NCI-H2227 treated with DMSO at 0.1 percent for 48 hours (cell line): ENCODE measurements around the gene OCEL1.
"Not testable (repeated sequence)": the region's sequence is repeated elsewhere in the genome, so short reads cannot be mapped to it uniquely, and the experiment has no call there.

ENCODE experiments used
- DNase-seq: peaks from one replicate; lab custom pipeline; 2025; lab: John Stamatoyannopoulos, UW

Gene OCEL1

DNA sequence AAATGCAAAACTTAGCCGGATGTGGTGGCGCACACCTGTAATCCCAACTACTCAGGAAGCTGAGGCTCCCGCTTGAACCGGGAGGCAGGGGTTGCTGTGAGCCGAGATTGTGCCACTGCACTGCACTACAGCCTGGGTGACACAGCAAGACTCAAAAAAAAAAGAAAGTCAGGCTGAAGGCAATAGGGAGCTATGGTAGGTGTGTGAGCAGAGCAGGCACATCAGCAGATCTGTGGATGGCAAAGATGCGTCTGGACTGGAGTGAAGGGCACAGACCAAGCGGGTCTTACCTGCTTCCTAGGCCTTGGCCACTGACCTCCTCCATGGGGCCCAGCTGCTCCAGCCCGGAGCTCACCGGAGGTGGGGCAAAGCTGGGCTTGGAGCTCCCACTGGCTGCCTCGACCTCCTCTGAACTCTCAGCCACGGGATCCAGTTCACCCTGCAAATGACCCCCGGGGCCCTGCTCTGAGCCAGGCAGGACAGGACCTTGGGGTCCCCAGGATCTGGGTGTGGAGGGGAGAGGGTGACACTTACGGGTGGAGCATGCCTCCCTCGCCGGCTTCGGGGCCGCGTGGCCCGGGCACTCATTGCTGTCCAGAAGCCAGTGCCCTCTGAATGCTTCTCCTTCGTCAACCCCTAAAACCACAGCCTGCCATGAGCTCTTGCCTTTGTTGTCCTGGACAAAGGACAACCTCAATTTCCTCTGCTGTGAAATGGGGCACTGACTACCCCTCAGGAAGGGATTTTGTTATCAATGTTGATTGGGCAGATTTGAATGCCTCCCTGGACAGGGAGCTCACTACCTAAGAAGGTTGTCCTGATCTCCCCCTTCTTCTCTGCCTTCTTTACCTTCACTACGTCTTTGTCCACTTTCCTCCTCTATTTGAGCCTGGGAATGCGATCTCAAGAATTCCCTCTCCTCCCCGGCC lies 38.0 kb downstream of the OCEL1 start:
- no peak for DNase-seq

DNA sequence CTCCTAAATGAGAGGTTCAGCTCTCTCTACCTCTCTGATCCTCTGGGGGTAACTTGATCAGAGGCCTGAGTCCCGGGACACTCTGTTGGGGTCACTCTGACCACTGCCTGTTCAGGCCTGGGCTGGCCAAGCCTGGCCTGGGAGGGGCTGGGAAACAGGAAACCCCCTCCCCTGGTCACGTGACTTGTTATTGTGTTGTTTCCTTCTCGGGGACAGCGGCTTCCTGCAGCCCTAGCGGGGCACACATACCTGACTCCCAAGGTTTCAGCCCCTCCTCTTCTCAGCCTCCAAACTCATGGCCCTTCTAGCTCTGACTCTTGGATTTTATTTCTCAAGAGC lies 38.6 kb downstream of the OCEL1 start, which contains the start of gene USHBP1:
Gene USHBP1 (minus strand): TSS at position 105 of the 339 bp plus-strand sequence. CDS start 446 bp downstream, outside the sequence.
- DNase-seq, result no peak

DNA sequence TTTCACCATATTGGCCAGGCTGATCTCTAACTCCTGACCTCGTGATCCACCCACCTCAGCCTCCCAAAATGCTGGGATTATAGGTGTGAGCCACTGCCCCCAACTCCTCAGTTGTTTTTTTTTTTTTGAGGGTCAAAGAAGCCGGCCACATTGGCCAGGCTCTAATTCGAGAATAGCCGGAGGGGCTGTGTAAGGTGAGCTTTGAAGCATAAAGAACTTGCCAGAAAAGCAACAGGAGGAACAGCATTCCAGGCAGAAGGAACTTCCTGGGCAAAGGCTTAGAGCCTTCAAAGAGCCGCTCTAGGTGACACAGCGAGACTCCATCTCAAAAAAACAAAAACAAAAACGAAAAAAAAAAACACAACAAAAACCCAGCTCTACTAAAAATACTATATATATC lies 40.0 kb downstream of the OCEL1 start:
- DNase-seq, result no peak

DNA sequence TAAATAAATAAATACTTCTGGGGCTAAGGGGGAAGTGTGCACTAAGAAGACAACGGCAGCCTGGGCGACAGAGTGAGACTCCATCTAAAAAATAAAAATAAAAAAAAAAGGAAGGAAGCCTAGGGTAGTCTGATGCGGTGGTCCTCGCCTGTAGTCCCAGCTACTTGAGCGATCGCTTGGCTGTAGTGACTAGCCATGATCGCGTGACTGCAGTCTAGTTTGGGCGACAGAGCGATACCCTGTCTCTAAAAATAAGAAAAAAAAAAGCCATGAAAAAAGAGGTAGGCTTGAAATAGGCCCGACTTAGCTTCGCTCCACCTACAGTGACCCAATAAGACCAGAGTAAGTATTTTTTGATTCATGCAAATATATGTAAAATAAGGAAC lies 40.6 kb downstream of the OCEL1 start:
- no peak for DNase-seq

DNA sequence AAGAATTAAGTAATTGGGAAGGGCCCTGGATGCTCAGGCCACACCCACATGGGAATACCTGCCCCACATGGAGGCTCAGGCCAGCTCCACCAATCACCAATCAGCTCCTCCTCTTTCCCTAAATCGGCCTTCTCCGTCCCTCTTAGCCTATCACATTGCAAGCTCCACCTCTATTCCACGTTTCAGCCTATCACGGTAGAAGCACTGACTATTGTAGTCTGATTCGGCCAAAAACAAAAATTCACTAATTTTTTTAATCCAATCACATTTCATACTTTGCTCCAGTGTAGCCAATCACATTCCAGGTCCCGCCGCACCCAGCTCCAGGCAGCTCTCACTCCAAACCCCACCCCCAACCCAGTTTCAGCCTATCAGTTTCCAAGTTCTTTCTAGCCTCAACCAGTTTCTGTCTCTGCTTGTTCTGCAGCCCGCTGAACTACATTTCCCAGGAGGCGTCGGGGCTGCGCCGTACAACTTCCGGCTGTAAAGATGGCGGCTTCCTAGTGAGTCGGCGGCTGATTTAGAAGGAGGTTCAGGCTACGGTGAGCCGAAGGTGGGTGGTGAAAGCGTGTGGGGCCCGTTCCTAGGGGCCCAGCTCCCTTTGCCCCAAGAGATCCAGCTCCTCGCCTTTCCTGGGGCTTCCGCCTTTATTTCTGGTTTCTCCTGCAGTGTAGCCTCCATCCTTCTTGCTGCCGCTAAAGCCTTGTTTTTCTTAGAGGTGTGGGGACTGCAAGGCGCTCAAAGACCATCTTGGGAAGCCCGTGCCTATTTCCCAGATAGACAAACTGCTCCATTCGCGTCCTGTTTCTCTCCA lies 41.2 kb downstream of the OCEL1 start, which contains the start of gene BABAM1:
Gene BABAM1 (plus strand): TSS at position 469 of the 814 bp plus-strand sequence. CDS start 1,364 bp downstream, outside the sequence.
- DNase-seq, result peak; percentile 96

DNA sequence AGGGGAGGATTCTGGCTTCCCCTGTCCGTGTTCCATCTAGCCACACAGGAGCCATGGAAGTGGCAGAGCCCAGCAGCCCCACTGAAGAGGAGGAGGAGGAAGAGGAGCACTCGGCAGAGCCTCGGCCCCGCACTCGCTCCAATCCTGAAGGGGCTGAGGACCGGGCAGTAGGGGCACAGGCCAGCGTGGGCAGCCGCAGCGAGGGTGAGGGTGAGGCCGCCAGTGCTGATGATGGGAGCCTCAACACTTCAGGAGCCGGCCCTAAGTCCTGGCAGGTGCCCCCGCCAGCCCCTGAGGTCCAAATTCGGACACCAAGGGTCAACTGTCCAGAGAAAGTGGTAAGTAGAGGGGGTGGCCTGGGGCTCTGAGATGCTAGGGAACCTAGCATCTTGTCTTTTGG lies 42.7 kb downstream of the OCEL1 start:
- DNase-seq, result no peak

DNA sequence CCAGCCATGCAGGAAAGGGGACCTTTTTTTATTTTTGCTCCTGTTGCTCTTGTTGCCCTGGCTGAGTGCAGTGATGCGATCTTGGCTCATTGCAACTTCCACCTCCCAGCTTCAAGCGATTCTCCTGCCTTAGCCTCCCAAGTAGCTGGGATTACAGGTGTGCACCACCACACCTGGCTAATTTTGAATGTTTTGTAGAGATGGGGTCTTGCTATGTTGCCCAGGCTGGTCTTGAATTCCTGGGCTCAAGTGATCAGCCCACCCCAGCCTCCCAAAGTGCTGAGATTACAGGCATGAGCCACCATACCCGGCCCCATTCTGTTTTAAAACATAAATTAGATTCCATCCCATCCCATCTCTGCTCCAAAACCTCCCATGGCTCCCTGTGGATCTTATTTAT lies 48.9 kb downstream of the OCEL1 start:
- not testable (repeated sequence) for DNase-seq

DNA sequence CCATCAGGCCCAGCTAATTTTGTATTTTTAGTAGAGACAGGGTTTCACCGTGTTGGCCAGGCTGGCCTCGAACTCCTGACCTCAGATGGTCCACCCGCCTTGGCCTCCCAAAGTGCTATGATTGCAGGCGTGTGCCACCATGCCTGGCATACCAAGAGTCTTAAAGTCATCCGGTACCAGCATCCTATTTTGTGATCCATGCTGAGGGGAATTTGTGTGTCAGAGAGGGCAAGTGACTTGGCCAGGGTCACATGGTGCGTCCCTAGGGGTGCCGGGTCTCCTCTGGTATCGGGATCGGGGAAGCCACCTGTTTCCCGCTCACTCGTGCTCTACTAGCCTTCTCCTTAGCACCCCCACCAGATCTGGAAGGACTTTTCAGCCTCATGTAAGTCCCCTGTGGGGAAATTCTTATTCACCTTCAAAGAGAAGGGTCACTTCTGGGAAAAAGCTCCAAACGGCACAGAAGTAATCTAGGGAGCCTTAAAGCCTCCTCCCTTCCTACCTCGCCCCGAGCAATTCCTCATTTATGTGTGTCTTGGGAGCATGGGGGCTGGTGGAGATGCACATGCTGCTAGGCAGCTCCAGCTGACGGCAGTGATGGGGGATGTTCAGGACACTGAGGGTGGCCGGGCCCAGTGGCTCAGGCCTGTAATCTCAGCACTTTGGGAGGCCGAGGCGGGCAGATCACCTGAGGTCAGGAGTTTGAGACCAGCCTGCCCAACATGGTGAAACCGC lies 49.6 kb downstream of the OCEL1 start:
- DNase-seq, result no peak
